CD4-positive, alpha-beta T cell treated with Interferon gamma for 1 hour (primary cell): Measurements from ENCODE around the gene MAVS.
A peak's percentile ranks its signal among the peaks of the same experiment; 100 is the strongest.
"Not testable (repeated sequence)": the region's sequence is repeated elsewhere in the genome, so short reads cannot be mapped to it uniquely, and the experiment has no call there.

Source experiments
- DNase-seq: peaks from one replicate; pipeline ENCODE4 v3.0.0-alpha.2; 2020

The MAVS gene

DNA sequence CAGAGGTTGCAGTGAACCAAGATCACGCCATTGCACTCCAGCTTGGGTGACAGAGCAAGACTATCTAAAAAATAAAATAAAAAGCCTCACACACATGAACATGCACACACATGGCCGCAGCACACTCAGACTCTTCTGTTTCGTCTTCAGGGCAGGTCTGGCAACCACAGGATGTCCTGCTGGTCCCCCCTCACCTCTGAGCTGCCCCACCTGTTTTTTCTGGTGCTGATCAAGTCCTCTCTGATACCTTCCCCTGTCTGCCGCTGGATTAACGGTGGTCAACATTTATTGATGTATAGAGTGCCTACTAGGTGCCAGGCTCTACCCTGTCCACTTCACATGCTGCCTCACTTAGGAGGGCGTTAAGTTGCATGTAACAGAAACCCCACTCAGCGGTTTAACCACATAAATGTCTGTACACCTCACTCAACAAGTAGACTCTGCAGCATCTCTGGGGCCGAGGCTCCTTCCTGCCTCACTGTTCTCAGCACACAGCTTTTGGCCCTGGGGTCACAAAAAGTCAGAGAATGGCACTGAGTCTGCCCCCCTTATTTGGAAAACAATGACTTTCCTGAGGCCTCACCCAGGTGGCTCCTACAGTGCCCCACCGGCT, 30.8 kb upstream of the MAVS start:
- DNase-seq, result no peak

DNA sequence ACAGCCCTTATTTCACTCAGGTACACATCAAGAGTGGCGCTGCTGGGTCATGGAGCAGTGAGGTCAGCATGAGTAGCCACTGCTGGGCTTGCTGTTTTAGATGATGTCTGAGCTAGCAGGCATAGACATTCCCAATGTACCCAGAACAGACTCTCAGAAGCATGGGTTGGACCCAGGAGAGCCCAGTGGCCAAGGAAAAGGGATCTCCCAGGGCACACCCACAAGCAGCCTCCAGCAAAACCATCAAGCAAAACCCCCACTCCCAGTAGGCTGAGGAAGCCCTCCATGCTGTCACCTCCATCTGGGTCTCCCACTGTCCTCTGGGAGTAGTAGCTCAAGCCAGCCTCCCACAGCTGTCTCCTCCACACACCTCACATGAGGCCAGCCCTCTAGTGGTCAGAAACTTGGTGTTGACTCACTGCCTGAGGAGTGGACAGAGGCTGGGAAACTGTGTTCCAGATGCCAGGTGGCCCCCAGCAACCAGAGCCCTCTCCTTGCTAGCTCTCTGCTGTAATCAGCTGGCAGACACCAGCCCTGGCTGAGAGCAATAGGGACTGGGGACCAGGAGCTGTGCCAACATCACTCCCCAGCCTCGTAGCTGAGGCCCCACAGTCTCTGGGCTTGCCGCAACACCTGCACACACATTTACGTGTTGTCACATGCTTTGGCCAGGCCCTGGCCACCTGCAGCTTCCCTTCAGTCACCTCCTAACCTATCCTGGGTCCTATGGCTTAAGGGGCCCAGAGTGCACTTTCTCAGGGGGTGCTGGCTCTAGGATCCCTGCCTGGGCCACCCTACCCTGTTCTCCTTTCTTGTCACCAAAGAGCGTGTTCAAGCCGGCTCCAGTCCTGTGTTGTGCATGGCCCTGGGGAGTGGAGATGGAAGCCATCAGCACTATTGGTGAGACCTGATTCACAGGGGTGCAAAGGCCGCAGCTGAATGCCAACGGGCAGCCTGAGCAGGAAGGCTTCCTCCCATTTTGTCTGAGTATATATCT, 28.2 kb upstream of the MAVS start:
- DNase-seq, result peak; percentile 35

DNA sequence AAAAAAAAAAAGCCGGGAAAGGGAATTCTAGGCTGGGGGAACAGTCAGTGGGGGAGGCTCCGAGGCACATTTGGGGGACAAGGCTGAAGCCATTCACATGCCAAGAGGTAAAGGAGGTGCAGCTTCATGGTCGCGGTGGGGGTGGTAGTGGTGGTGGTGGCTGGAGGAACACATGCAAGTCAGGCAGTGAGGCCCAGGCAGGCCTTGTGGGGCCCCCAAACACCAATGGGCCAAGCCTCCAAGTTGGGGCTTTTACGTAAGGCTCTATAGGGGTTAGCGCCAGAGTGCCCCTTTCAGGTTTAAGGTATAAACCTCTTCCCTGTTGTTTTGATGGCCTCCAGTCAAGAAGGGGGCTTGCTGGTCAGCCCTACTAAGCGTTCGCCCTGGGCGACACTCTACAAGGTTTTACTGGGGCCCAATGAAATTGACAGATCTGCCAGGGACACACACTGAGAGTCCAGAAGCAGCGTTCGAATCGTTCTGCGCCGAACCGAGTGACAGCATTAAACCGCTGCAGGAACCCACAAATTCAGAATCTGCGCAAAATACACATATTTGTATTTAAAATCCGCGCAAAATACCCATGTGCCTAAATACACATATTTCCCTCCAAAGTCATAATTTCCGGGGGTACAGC, 27.1 kb upstream of the MAVS start:
- no peak for DNase-seq

- DNase-seq, result peak; percentile 91
Observed at GRCh38 chr20:3820048-3820900, 26.4 kb upstream of the MAVS start, which contains the start of gene AP5S1. Gene AP5S1 (plus strand): TSS chr20:3820547. CDS start chr20:3822118, 1,571 bp downstream.

DNA sequence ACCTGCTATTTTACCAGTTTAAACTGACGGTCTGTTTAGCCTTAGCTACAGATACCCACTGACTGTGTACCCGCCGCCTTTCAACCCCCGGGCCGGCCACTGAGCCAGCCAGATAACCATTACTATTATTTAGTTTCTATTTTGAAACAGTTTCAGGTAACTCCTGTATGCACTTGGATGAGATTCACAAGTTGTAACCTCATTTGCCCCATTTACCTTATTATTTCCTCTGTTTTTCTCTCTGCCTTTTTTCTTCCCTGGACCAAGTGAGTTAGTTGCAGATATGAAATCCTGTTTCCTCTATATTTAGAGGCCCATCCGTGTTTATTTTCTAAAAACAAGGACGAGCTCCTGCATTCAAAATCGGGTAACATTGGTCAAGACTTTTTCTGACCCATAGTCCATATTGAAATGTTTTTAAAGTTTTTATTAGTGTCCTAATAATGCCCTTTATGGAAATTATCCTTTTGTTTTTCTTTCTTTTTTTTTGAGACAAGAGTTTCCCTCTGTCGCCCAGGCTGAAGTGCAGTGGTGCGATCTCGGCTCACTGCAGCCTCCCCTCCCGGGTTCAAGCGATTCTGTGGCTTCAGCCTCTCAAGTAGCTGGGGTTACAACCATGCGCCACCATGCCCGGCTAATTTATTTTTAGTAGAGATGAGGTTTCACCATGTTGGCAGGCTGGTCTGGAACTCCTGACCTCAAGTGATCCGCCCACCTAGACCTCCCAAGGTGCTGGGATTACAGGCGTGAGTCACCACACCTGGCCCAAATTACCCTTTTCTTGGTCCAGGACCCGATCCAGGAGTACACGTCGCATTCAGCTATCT, 25.5 kb upstream of the MAVS start:
- DNase-seq, result no peak

DNA sequence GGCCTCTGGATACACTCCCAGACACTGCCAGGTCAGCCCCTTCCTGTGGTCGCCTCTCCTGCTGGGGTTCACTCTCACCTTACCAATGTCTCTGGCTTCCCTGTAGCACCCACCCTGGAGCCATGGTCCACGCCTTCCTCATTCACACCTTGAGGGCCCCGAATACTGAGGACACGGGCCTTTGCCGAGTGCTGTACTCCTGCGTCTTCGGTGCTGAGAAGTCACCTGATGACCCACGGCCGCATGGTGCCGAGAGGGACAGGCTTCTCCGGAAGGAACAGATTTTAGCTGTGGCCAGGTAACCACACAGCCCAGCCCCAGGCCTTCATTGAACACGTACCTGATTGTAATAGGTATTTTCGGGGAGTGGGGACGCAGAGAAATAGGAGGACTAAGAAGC, 24.6 kb upstream of the MAVS start:
- DNase-seq, result no peak

- no peak for DNase-seq
Observed at GRCh38 chr20:3823881-3824280, 22.8 kb upstream of the MAVS start.

DNA sequence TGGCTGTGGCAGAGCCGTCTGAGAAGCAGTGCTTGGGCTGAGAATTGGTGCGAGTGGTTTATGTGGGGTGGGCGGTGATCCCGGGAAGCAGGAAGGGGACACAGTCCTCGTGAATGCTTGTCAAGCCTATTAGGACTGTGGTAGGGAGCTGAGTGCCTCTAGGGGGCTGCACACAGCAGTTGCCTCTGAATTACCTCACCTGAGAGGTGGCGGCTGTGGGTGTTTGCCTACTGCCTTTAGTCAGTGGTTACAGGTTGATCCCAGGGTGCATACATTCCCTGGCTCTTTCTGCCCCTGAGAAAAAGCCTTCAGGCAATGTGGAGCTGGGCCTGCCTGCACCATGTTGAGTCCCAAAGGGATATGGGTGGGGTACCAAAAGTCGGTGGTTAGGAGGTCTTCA, 21.1 kb upstream of the MAVS start:
- DNase-seq, result no peak

- DNase-seq, result no peak
Observed at GRCh38 chr20:3826420-3826819, 20.2 kb upstream of the MAVS start.

DNA sequence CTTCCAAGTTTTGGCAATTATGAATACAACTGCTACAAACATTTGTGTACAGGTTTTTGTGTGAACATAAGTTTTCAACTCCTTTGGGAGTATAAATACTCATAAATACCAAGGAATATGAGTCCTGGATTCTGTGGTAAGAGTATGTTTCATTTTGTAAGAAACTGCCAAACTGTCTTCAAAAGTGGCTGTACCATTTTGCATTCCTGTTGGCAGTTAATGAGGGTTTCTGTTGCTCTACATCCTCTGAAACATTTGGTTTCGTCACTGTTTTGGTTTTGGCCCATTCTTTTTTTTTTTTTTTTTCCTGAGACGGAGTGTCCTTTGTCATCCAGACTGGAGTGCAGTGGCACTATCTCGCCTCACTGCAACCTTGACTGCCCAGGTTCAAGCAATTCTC, 17.8 kb upstream of the MAVS start:
- DNase-seq, result no peak

- not testable (repeated sequence) for DNase-seq
Observed at GRCh38 chr20:3829891-3830290, 16.7 kb upstream of the MAVS start.

DNA sequence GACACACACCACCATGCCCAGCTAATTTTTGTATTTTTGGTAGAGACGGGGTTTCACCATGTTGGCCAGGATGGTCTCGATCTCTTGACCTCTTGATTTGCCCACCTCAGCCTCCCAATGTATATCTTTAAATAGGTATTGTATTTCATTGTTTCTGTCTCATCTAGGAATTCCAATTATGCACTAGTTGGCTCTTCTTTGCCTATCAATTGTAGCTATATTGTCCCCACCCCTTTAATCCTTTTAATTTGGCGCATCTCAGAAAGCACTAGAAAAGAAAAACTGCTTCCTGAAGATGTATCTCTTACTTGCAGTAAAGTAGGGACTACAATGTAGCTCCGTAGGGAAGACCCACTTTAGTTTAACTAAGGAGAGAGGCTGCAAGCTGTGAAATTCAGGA, 10.5 kb upstream of the MAVS start:
- no peak for DNase-seq

GRCh38 chr20:3839328-3839727, 7.3 kb upstream of the MAVS start:
- no peak for DNase-seq

DNA sequence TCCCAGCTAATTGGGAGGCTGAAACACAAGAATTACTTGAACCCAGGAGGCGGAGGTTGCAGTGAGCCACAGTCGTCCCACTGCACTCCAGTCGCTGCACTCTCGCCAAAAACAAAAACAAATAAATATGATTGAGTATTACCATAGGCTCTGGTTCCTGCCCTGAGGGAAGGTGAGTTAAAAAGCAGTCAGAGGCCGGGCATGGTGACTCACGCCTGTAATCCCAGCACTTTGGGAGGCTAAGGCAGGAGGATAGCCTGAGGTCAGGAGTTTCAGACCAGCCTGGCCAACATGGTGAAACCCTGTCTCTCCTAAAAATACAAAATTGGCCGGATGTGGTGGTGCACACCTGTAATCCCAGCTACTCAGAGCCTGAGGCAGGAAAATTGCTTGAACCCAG, 6.4 kb upstream of the MAVS start:
- not testable (repeated sequence) for DNase-seq

- no peak for DNase-seq
Observed at GRCh38 chr20:3842348-3842930, 4.2 kb upstream of the MAVS start.

- no peak for DNase-seq
Observed at GRCh38 chr20:3843490-3843889, 3.1 kb upstream of the MAVS start.

DNA sequence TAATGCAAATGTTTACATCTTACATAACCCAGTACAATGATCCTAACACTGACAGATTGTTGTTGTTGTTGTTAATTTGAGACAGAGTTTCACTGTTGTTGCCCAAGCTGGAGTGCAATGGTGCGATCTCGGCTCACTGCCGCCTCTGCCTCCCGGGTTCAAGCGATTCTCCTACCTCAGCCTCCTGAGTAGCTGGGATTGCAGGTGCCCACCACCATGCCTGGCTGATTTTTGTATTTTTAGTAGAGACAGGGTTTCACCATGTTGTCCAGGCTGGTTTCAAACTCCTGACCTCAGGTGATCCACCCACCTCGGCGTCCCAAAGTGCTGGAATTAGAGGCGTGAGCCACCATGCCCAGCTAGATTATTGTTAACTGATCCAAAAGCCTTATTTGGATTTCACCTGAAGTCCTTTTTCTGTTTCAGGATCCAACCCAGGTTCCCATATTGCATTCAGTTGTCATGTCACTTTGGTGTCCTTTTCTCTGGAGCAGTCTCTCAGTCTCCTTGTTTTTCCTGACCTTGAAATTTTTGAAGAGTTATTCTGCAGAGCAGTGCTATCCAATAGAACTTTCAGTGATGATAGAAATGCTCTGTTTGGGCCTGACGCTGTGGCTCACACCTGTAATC, 2.5 kb upstream of the MAVS start:
- DNase-seq, result not testable (repeated sequence)

GRCh38 chr20:3846378-3846739, 275 bp upstream of the MAVS start:
- no peak for DNase-seq

DNA sequence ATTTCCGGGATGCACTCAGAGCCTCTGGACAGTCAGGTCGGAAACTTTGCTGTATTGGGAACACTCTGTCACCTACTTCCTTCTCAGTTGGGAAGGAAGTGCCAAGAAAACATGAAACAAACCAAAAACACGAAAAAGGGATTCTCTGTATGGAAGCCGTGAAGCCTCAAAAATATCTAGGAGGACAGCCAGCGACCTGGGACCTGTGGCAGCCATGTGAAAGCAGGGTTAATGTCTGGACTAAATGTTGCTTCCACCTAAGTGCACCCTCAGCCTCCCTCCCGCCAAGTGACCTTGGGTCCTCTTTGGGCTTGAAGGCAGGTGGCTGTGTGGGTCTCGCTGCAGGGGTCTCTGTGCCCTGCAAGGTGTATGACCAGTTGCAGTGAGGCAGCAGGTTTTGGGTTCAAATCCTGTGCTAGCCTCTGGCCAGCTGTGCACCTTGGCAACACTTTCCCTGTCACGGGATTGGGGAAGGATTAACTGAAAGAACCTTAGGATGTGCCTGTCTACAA, 851 bp downstream of the MAVS start:
- no peak for DNase-seq

GRCh38 chr20:3848565-3848964, 1.9 kb downstream of the MAVS start:
- DNase-seq, result no peak

DNA sequence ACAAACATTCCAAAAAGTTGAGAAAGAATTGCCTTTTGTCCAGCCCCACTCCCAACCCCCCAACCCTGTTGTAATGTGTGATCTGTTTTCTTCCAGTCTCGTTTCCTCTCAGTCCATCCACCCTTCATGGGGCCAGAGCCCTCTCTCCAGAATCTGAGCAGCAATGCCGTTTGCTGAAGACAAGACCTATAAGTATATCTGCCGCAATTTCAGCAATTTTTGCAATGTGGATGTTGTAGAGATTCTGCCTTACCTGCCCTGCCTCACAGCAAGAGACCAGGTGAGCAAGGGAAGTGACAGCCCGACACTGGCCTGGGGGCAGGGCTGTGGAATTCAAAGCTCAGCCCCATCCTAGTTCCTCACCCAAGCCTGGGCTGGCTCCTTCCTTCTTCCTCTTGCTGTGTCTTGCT, 7.8 kb downstream of the MAVS start:
- DNase-seq, result no peak
